Mucosa of stomach (tissue), 1 donor: ENCODE measurements around the gene IPPK.
"Not testable (repeated sequence)": the region's sequence is repeated elsewhere in the genome, so short reads cannot be mapped to it uniquely, and the experiment has no call there.

Source experiments
- H3K27me3 ChIP-seq: one replicate; pipeline ENCODE4 v1.7.0; 2013; ENCODE audit warnings: mild to moderate bottlenecking, low read length; ENCODE audit not compliant: control insufficient read depth, insufficient read depth
- H3K36me3 ChIP-seq: one replicate; pipeline ENCODE4 v1.7.0; 2013; ENCODE audit warnings: low read length; ENCODE audit not compliant: control insufficient read depth, insufficient read depth
- H3K4me1 ChIP-seq: one replicate; pipeline ENCODE4 v1.7.0; 2013; ENCODE audit warnings: mild to moderate bottlenecking, low read length; ENCODE audit not compliant: control insufficient read depth, insufficient read depth
- H3K4me3 ChIP-seq: one replicate; pipeline ENCODE4 v1.7.0; 2013; ENCODE audit warnings: low read length
- H3K9ac ChIP-seq: one replicate; pipeline ENCODE4 v1.7.0; 2013; ENCODE audit warnings: mild to moderate bottlenecking, low read length, moderate library complexity
- H3K9me3 ChIP-seq: one replicate; pipeline ENCODE4 v1.7.0; 2013; ENCODE audit warnings: mild to moderate bottlenecking, low read length, moderate library complexity; ENCODE audit not compliant: control insufficient read depth
- donor health status: Pancreatic carcinoma.

IPPK gene

DNA sequence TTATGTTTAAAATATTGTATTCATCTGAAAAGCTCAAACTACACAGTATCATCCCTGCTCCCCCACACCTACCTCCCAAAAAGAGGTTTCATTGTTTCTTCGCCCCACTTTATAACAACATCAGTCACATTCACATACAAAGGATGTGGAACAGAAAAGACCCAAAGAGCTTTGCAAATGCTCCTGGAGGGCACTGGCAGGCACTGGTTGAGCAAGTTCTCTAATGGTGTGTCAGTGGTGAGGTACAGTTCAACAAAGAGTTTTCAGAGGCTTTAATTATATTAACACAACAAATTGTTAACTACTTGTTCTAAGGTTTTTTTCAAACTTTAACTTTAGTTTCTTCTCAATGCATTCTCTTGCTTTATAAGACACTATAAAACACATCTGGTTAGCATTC lies 80.0 kb downstream of the IPPK start:
- Histone ChIP-seq H3K27me3 (no peaks in the 10 kb centered on the region), H3K36me3 (no peaks in the 10 kb centered on the region), H3K4me1 (peaks cover 4% of the 10 kb centered on the region), H3K9me3 (no peaks in the 10 kb centered on the region), H3K4me3 (no peak overlapping the region), H3K9ac (no peak overlapping the region)

DNA sequence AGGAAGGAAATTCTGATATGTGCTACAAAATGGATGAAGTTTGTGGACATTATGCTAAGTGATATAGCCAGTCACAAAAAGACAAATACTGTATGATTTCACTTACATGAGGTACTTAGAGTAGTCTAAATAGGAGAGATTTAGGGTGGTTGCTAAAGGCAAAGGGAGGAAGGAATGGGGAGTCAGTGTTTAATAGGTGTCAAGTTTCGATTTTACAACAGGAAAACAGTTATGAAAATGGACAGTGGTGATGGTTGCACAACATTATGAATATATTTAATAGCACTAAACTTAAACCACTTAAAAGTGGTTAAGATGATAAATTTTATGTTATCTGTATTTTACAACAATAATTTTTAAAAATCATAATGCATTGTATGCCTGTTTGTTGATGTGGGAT lies 93.8 kb downstream of the IPPK start:
- no peaks in the 10 kb centered on the region for H3K36me3 ChIP-seq
- H3K4me3 ChIP-seq: no peak overlapping the region
- H3K9ac ChIP-seq: no peak overlapping the region
- H3K9me3 ChIP-seq: no peaks in the 10 kb centered on the region
- H3K27me3 ChIP-seq: no peaks in the 10 kb centered on the region
- no peaks in the 10 kb centered on the region for H3K4me1 ChIP-seq

DNA sequence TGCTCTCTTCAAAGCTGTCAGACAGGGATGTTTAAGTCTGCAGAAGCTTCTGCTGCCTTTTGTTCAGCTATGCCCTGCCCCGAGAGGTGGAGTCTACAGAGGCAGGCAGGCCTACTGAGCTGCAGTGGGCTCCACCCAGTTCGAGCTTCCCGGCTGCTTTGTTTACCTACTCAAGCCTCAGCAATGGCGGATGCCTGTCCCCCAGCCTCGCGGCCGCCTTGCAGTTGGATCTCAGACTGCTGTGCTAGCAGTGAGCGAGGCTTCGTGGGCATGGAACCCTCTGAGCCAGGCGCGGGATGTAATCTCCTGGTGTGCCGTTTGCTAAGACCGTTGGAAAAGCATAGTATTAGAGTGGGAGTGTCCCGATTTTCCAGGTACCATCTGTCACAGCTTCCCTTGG lies 96.3 kb downstream of the IPPK start:
- not testable (repeated sequence) for H3K4me3 ChIP-seq, H3K27me3 ChIP-seq, H3K9me3 ChIP-seq, H3K36me3 ChIP-seq, H3K9ac ChIP-seq, H3K4me1 ChIP-seq

DNA sequence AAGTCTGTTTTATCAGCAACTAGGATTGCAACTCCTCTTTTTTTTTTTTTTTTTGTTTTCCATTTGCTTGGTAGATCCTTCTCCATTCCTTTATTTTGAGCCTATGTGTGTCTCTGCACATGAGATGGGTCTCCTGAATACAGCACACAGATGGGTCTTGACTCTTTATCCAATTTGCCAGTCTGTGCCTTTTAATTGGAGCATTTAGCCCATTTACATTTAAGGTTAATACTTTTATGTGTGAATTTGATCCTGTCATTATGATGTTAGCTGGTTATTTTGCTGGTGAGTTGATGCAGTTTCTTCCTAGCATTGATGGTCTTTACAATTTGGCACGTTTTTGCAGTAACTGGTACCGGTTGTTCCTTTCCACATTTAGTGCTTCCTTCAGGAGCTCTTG lies 98.1 kb downstream of the IPPK start:
- H3K9ac ChIP-seq, H3K27me3 ChIP-seq, H3K4me1 ChIP-seq, H3K9me3 ChIP-seq, H3K4me3 ChIP-seq, H3K36me3 ChIP-seq: not testable (repeated sequence)

DNA sequence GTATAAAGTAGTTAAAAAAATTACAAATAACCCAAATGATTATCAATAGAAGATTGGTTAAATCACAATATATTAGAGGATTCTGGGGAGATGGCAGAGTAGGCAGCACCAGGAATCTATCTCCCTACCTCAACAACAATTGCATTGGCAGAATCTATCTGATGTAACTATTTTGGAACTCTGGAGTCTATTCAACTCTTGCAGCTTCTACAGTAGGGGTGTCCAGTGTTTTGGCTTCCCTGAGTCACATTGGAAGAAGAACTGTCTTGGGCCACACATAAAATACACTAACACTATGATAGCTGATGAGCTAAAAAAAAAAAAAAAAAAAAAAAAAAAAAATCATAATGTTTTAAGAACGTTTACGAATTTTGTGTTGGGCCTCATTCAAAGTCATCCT lies 104.9 kb downstream of the IPPK start:
- H3K4me3 ChIP-seq: no peak overlapping the region
- no peaks in the 10 kb centered on the region for H3K27me3 ChIP-seq
- H3K36me3 ChIP-seq: no peaks in the 10 kb centered on the region
- H3K4me1 ChIP-seq: no peaks in the 10 kb centered on the region
- H3K9ac ChIP-seq: no peak overlapping the region
- no peaks in the 10 kb centered on the region for H3K9me3 ChIP-seq

DNA sequence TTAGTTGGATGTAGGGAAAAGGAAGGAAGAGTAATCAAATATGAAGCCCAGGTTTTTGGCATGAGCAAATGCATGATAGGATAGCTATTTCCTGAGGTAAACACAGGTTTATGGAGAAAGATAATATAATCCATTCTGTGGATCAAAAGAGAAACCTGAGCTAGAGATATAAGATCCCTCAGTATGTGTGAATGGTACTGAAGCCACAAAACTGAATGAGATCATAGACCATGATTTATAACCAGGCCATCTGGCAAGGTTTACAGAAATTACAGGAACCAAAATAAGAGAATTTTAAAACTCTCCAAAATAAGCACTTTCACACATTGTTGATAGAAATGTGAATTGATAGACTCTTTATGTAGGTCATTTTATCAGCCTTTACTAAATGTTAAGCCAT lies 105.4 kb downstream of the IPPK start:
- no peaks in the 10 kb centered on the region for H3K4me1 ChIP-seq
- no peak overlapping the region for H3K9ac ChIP-seq
- no peak overlapping the region for H3K4me3 ChIP-seq
- H3K36me3 ChIP-seq: no peaks in the 10 kb centered on the region
- H3K9me3 ChIP-seq: no peaks in the 10 kb centered on the region
- no peaks in the 10 kb centered on the region for H3K27me3 ChIP-seq
